HepG2 (cell line): ENCODE data around the gene ZFP64. TPM values are rescaled to one million over a fixed set of nuclear protein-coding genes. Genes with fewer than 3 reads are reported as not detected.

Source experiments
- ARID2 ChIP-seq: sonication (generic); formaldehyde crosslinking; IDR thresholded peaks from 2 replicates; pipeline ENCODE4 v1.8.1; 2022; ENCODE audit warnings: mild to moderate bottlenecking, missing genetic modification reagents, borderline replicate concordance
- ATRX ChIP-seq: sonication (generic); formaldehyde crosslinking; IDR thresholded peaks from 2 replicates; pipeline ENCODE4 v1.4.0; 2020; ENCODE audit warnings: missing genetic modification reagents, borderline replicate concordance
- BRD4 ChIP-seq: sonication (generic); formaldehyde crosslinking; IDR thresholded peaks from 2 replicates; pipeline ENCODE4 v1.4.0; 2020; ENCODE audit warnings: missing genetic modification reagents
- ESRRA ChIP-seq: sonication (generic); formaldehyde crosslinking; IDR thresholded peaks from 2 replicates; pipeline ENCODE4 v1.5.1; 2020; ENCODE audit warnings: mild to moderate bottlenecking, low read depth, missing genetic modification reagents
- FOSL1 ChIP-seq: sonication (generic); formaldehyde crosslinking; IDR thresholded peaks from 2 replicates; pipeline ENCODE4 v1.9.0; 2021; ENCODE audit warnings: missing genetic modification reagents, borderline replicate concordance
- HMG20B ChIP-seq: conservative IDR thresholded peaks from 2 replicates; pipeline ENCODE4 v1.6.1; 2016; ENCODE audit warnings: missing genetic modification reagents, missing compliant biosample characterization
- JUND ChIP-seq: sonication (generic); formaldehyde crosslinking; IDR thresholded peaks from 2 replicates; pipeline ENCODE4 v1.8.0; 2022; ENCODE audit warnings: mild to moderate bottlenecking, missing genetic modification reagents
- MBNL3 ChIP-seq: fragments of 250-450 bp; sonication (Bioruptor Pico); conservative IDR thresholded peaks from 2 replicates; pipeline ENCODE4 v1.8.0; 2022; ENCODE audit warnings: mild to moderate bottlenecking, inconsistent platforms
- ZFYVE20 ChIP-seq: sonication (generic); formaldehyde crosslinking; IDR thresholded peaks from 2 replicates; pipeline ENCODE4 v1.8.0; 2023; ENCODE audit warnings: low read depth, mild to moderate bottlenecking, moderate library complexity, missing genetic modification reagents, borderline replicate concordance
- ZKSCAN5 ChIP-seq: sonication (generic); formaldehyde crosslinking; IDR thresholded peaks from 2 replicates; pipeline ENCODE4 v1.5.1; 2020; ENCODE audit warnings: mild to moderate bottlenecking, missing genetic modification reagents
- ZNF101 ChIP-seq: sonication (generic); formaldehyde crosslinking; IDR thresholded peaks from 2 replicates; pipeline ENCODE4 v1.4.0; 2020; ENCODE audit warnings: mild to moderate bottlenecking, low read depth, missing genetic modification reagents, borderline replicate concordance
- ZNF121 ChIP-seq: sonication (generic); formaldehyde crosslinking; IDR thresholded peaks from 2 replicates; pipeline ENCODE4 v1.5.0; 2020; ENCODE audit warnings: mild to moderate bottlenecking, missing genetic modification reagents
- ZNF260 ChIP-seq: sonication (generic); formaldehyde crosslinking; IDR thresholded peaks from 2 replicates; pipeline ENCODE4 v1.4.0; 2020; ENCODE audit warnings: missing genetic modification reagents, low read depth, mild to moderate bottlenecking, borderline replicate concordance
- ZNF501 ChIP-seq: sonication (generic); formaldehyde crosslinking; IDR thresholded peaks from 2 replicates; pipeline ENCODE4 v1.5.1; 2020; ENCODE audit warnings: mild to moderate bottlenecking, moderate library complexity, missing genetic modification reagents
- ZNF598 ChIP-seq: sonication (generic); formaldehyde crosslinking; IDR thresholded peaks from 2 replicates; pipeline ENCODE4 v1.5.1; 2020; ENCODE audit warnings: mild to moderate bottlenecking, missing genetic modification reagents, borderline replicate concordance
- ZSCAN20 ChIP-seq: sonication (generic); formaldehyde crosslinking; IDR thresholded peaks from 2 replicates; pipeline ENCODE4 v1.4.0; 2020; ENCODE audit warnings: missing genetic modification reagents, mild to moderate bottlenecking, borderline replicate concordance
- ZSCAN29 ChIP-seq: sonication (generic); formaldehyde crosslinking; conservative IDR thresholded peaks from 2 replicates; pipeline ENCODE4 v1.4.0; 2020; ENCODE audit warnings: mild to moderate bottlenecking, missing genetic modification reagents
- polyA plus RNA-seq, 8 experiments: library from polyadenylated mRNA; depleted of rRNA in 3 of 8; stranded (reverse) in 7 of 8; unstranded in 1 of 8; fragments of >200 nt; fragmentation: Illumina TruSeq in 4 of 8; extraction: Trizol in 4 of 8; gene quantifications; 2 replicates each; pipeline versions ENCODE4 v1.2.1 to v1.2.3, GENCODE V29; 2011 to 2016; ENCODE audit warnings: low read depth in 4 of 8, missing spikeins in 1 of 8, mixed read lengths in 1 of 8; ENCODE audit not compliant: insufficient read depth in 1 of 8
- total RNA-seq, 5 experiments: library from RNA; depleted of rRNA; stranded (reverse); fragments of >200 nt; fragmentation: Illumina TruSeq; extraction: Trizol; gene quantifications; 2 replicates each; pipeline ENCODE4 v1.2.3, GENCODE V29; 2016; ENCODE audit warnings: low read depth in 1 of 5
- TF ChIP-seq, protein P1 (sequence below): IDR thresholded peaks from 2 replicates; pipeline ENCODE4 v1.6.1; 2016
- TF ChIP-seq, protein P2 (sequence below): sonication (generic); formaldehyde crosslinking; IDR thresholded peaks from 2 replicates; pipeline ENCODE4 v1.4.0; 2020; ENCODE audit warnings: mild to moderate bottlenecking, low read depth, missing genetic modification reagents
- TF ChIP-seq, protein P3 (sequence below): sonication (generic); formaldehyde crosslinking; conservative IDR thresholded peaks from 2 replicates; pipeline ENCODE4 v1.8.0; 2022; ENCODE audit warnings: missing genetic modification reagents
- TF ChIP-seq, protein P4 (sequence below): sonication (generic); formaldehyde crosslinking; IDR thresholded peaks from 2 replicates; pipeline ENCODE4 v1.8.0; 2022; ENCODE audit warnings: missing genetic modification reagents, mild to moderate bottlenecking, inconsistent platforms, borderline replicate concordance
- TF ChIP-seq, protein P5 (sequence below): IDR thresholded peaks from 2 replicates; pipeline ENCODE4 v1.6.1; 2018; ENCODE audit warnings: missing genetic modification reagents

ZFP64 gene
- total and polyA plus RNA-seq, 2 of the 13 experiments (the other 11 are each of a cell fraction or from before 2014, with no cell fraction given): 12.0 to 24.3 TPM

DNA sequence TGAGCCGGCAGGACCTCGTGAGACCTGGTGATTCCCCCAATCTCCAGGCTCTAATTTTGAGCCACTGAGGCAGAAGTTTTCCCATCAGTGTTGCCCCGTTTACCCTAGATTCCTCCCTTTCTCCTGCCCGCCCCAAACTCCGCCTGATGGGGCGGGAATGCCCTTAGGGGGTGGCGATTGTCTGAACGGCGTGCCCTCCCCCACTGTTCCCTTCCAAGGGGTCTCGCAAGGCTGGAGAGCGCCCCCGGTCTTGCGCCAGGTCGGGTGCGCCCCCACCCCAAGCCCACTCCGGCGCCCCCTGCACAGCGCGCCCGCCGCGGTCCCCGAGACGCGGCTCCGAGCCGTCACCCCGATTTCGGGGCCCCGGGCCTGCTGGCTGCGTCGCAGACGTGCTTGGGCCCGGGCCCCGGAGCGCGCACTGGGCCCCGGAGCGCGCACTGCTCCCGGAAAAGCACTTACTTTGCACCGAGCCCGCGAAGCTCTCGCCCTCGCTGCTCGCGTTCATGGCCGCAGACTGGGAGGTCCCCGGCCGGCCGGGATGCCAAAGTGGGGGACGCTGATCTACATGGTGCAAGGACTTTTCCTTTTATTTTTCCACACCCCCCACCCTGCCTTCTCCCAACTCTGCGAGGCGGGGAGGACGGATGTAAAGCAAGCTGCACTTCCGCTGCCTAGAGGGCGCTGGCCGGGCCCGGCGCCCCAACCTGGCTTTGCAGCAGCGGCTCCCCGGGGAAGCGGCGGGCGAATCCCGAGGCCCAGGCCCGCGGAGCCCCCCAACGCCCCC lies at the start of gene ZFP64 (continued):
- TF ChIP-seq MBNL3 (CRISPR knock-in tag): no peak
- TF ChIP-seq, protein P1, sequence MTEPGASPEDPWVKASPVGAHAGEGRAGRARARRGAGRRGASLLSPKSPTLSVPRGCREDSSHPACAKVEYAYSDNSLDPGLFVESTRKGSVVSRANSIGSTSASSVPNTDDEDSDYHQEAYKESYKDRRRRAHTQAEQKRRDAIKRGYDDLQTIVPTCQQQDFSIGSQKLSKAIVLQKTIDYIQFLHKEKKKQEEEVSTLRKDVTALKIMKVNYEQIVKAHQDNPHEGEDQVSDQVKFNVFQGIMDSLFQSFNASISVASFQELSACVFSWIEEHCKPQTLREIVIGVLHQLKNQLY (CRISPR knock-in tag): no peak
- peak; percentile 59; the same call in 1 of the 2 replicates for TF ChIP-seq ZNF501
- TF ChIP-seq ZSCAN29 (CRISPR knock-in tag): 0 out of 2 replicates have a peak, but pooled peaks have one; percentile 28
- TF ChIP-seq ZNF598 (CRISPR knock-in tag): no peak; the same call in 1 of the 2 replicates
- peak; percentile 57; the same call in 1 of the 2 replicates for TF ChIP-seq BRD4 (CRISPR knock-in tag)
- TF ChIP-seq ESRRA: peak; percentile 67; the same call in 1 of the 2 replicates
- TF ChIP-seq ZSCAN20 (CRISPR knock-in tag): 0 out of 2 replicates have a peak, but pooled peaks have one; percentile 63
- TF ChIP-seq ZFYVE20: 0 out of 2 replicates have a peak, but pooled peaks have one; percentile 83
- no peak for TF ChIP-seq ATRX (CRISPR knock-in tag)
- TF ChIP-seq HMG20B (CRISPR knock-in tag): no peak; the same call in 1 of the 2 replicates
- peak; percentile 17; the same call in 1 of the 2 replicates for TF ChIP-seq ARID2 (CRISPR knock-in tag)
- TF ChIP-seq, protein P2, sequence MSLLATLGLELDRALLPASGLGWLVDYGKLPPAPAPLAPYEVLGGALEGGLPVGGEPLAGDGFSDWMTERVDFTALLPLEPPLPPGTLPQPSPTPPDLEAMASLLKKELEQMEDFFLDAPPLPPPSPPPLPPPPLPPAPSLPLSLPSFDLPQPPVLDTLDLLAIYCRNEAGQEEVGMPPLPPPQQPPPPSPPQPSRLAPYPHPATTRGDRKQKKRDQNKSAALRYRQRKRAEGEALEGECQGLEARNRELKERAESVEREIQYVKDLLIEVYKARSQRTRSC (CRISPR knock-in tag): peak; percentile 84
- TF ChIP-seq, protein P3, sequence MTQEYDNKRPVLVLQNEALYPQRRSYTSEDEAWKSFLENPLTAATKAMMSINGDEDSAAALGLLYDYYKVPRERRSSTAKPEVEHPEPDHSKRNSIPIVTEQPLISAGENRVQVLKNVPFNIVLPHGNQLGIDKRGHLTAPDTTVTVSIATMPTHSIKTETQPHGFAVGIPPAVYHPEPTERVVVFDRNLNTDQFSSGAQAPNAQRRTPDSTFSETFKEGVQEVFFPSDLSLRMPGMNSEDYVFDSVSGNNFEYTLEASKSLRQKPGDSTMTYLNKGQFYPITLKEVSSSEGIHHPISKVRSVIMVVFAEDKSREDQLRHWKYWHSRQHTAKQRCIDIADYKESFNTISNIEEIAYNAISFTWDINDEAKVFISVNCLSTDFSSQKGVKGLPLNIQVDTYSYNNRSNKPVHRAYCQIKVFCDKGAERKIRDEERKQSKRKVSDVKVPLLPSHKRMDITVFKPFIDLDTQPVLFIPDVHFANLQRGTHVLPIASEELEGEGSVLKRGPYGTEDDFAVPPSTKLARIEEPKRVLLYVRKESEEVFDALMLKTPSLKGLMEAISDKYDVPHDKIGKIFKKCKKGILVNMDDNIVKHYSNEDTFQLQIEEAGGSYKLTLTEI (CRISPR knock-in tag): no peak
- TF ChIP-seq, protein P4, sequence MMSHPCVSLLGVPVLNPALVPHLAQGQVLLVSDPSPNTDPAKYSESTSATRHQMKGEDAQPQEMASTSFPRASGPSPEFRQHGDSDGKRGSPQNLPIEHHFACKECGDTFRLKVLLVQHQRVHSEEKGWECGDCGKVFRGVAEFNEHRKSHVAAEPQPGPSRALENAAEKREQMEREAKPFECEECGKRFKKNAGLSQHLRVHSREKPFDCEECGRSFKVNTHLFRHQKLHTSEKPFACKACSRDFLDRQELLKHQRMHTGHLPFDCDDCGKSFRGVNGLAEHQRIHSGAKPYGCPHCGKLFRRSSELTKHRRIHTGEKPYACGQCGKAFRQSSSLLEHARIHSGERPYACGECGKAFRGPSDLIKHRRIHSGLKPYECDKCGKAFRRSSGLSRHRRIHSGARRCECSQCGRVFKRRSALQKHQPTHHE (CRISPR knock-in tag): peak; percentile 28; the same call in 1 of the 2 replicates
- TF ChIP-seq ZNF121 (CRISPR knock-in tag): peak; percentile 23
- TF ChIP-seq ZNF260 (CRISPR knock-in tag): no peak
- TF ChIP-seq ZKSCAN5 (CRISPR knock-in tag): 0 out of 2 replicates have a peak, but pooled peaks have one; percentile 17
- peak; percentile 39; the same call in 1 of the 2 replicates for TF ChIP-seq JUND (CRISPR knock-in tag)
- TF ChIP-seq, protein P5, sequence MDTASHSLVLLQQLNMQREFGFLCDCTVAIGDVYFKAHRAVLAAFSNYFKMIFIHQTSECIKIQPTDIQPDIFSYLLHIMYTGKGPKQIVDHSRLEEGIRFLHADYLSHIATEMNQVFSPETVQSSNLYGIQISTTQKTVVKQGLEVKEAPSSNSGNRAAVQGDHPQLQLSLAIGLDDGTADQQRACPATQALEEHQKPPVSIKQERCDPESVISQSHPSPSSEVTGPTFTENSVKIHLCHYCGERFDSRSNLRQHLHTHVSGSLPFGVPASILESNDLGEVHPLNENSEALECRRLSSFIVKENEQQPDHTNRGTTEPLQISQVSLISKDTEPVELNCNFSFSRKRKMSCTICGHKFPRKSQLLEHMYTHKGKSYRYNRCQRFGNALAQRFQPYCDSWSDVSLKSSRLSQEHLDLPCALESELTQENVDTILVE (CRISPR knock-in tag): 0 out of 2 replicates have a peak, but pooled peaks have one; percentile 43
- TF ChIP-seq ZNF101 (CRISPR knock-in tag): no peak
- TF ChIP-seq FOSL1 (CRISPR knock-in tag): no peak; the same call in 1 of the 2 replicates
